GM08714 (cell line): ENCODE data around the gene ILKAP.

Source experiments
- H3K4me3 ChIP-seq: fragments of 200-500 bp; sonication (Bioruptor generic); 2 replicates; pipeline ENCODE4 v1.5.1; 2014; ENCODE audit warnings: mild to moderate bottlenecking, low read length, inconsistent platforms
- ZNF274 ChIP-seq: IDR thresholded peaks from 2 replicates; pipeline ENCODE4 v1.6.1; 2012; ENCODE audit warnings: mild to moderate bottlenecking, low read depth, low read length

Gene ILKAP

DNA sequence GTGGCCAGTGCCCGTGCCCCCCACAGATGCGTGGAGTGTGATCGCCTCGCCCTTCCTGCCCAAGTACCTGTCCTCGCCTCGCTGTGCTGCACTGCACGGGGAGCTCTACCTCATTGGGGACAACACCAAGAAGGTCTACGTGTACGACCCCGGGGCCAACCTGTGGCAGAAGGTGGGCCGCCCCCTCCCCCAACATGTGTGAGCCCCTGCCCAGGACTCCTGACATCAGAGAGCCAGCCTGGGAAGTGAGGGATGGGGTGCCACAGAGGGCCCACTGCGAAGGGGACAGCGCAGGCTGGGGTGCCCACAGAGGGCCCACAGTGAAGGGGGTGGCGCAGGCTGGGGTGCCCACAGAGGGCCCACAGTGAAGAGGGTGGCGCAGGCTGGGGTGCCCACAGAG lies 54.5 kb downstream of the ILKAP start:
- no peak for TF ChIP-seq ZNF274
- no peak overlapping the region for H3K4me3 ChIP-seq

- no peak for TF ChIP-seq ZNF274
- no peak overlapping the region for H3K4me3 ChIP-seq
These were observed 56.5 kb downstream of the ILKAP start for GRCh38 chr2:238146884-238147544.

DNA sequence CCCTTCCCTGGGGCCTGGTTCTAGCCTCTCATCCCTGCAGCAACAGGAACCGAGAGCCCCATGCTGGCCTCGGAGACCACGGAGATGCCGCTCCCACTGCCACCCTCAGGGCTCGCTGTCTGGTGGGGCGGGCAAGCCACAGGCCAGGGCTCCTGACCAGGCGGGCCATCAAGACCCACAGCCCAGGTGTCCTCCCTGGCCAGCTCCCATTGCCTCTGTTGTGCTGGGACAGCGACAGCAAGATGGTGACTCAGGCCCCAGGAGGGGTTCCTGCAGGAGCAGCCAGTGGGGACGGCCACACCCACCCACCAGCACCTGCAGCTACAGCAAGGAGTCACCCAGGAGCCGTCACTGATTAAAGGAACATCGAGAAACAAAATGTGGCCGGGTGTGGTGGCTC lies 57.6 kb downstream of the ILKAP start:
- TF ChIP-seq ZNF274, result no peak
- H3K4me3 ChIP-seq, result no peak overlapping the region

GRCh38 chr2:238145046-238145445 lies 58.4 kb downstream of the ILKAP start:
- TF ChIP-seq ZNF274, result no peak
- H3K4me3 ChIP-seq, result no peak overlapping the region

DNA sequence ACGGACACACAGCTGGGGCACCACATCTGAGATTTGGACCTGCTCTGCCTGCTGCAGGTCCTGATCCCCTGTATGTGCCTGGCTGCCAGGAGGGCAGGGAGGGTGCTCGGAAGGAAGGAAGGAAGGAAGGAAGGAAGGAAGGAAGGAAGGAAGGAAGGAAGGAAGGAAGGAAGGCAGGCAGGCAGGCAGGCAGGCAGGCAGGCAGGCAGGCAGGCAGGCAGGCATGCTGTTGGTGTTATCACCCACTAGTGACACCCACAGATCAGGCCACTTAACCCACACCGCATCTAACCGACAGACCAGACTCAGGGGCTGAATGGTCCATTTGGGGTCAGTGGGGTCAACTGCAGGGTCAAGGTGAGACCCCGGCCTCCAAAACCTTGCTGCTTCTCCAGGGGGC lies 59.2 kb downstream of the ILKAP start:
- H3K4me3 ChIP-seq, result no peak overlapping the region
- no peak for TF ChIP-seq ZNF274

DNA sequence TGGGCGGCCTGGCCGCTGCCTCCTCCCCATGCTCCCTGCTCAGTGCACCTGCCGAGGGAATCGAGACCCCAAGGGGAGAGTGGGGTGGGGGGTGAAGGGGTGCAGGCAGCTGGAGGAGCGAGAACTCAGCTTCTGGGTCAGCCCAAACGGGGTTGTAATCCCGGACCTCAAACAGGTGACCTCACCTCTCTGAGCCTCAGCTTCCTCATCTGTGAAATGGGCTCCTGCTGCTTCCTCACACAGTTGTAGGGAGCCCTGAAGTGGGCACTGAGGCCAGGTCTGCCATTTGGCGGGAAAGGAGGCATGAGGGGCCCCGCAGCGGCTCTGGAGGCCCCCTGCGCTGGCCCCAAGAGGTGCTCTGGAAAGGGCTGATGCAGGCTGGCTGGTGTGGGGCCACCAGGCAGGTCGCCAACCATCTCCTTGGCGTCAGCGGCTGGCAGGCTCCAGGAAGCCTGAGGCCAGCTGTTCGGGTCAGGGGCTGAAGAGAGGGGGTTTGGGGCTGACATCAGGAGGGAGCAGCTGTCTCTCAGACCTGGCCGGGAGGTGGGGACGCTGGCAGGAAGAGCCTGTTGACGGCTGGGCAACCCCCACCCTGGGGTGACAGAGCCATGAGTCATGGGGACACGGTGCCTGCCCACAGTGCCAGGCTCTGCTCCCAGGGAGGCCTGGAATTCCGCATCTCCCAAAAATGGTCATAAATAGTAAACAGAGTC lies 60.1 kb downstream of the ILKAP start:
- no peak overlapping the region for H3K4me3 ChIP-seq
- TF ChIP-seq ZNF274, result no peak

- TF ChIP-seq ZNF274, result no peak
- H3K4me3 ChIP-seq, result no peak overlapping the region
These were observed 60.9 kb downstream of the ILKAP start for GRCh38 chr2:238142382-238143205.

GRCh38 chr2:238141541-238142318 lies 61.8 kb downstream of the ILKAP start:
- TF ChIP-seq ZNF274, result no peak
- no peak overlapping the region for H3K4me3 ChIP-seq

GRCh38 chr2:238140721-238141540 lies 62.6 kb downstream of the ILKAP start:
- no peak overlapping the region for H3K4me3 ChIP-seq
- TF ChIP-seq ZNF274, result no peak

- no peak for TF ChIP-seq ZNF274
- H3K4me3 ChIP-seq, result no peak overlapping the region
These were observed 63.5 kb downstream of the ILKAP start for GRCh38 chr2:238140040-238140439.

GRCh38 chr2:238139196-238140039 lies 64.1 kb downstream of the ILKAP start:
- no peak overlapping the region for H3K4me3 ChIP-seq
- no peak for TF ChIP-seq ZNF274
